GM23338 (cell line): ENCODE measurements around the gene MTIF2.

Experiments
- CREB1 ChIP-seq: fragments of 250-450 bp; sonication (Bioruptor Pico); IDR thresholded peaks from 2 replicates; pipeline ENCODE4 v1.5.0; 2020; ENCODE audit warnings: low read depth, mild to moderate bottlenecking, moderate library complexity
- ETS1 ChIP-seq: IDR thresholded peaks from 2 replicates; pipeline ENCODE4 v1.6.1; 2016; ENCODE audit warnings: antibody characterized with exemption
- EZH2 ChIP-seq: fragments of 200-600 bp; sonication (generic); IDR thresholded peaks from one replicate; pipeline ENCODE4 v1.8.0; 2017; ENCODE audit warnings: antibody characterized with exemption, mild to moderate bottlenecking, low read depth; ENCODE audit not compliant: unreplicated experiment
- JUNB ChIP-seq: IDR thresholded peaks from one replicate; pipeline ENCODE4 v1.6.1; 2016; ENCODE audit warnings: antibody characterized with exemption; ENCODE audit not compliant: unreplicated experiment
- POLR2AphosphoS5 ChIP-seq: IDR thresholded peaks from 2 replicates; pipeline ENCODE4 v1.6.1; 2016; ENCODE audit warnings: antibody characterized with exemption, low read depth
- TF ChIP-seq, protein P1 (sequence below), 2 experiments: fragments of 200-600 bp in 1 of 2; sonication (generic) in 1 of 2; conservative IDR thresholded peaks; 2 replicates each; pipeline versions ENCODE4 v1.5.1 to v1.6.1; 2016 to 2017; ENCODE audit warnings: antibody characterized with exemption in 2 of 2, low read depth in 2 of 2, mild to moderate bottlenecking in 2 of 2, moderate library complexity in 1 of 2

DNA sequence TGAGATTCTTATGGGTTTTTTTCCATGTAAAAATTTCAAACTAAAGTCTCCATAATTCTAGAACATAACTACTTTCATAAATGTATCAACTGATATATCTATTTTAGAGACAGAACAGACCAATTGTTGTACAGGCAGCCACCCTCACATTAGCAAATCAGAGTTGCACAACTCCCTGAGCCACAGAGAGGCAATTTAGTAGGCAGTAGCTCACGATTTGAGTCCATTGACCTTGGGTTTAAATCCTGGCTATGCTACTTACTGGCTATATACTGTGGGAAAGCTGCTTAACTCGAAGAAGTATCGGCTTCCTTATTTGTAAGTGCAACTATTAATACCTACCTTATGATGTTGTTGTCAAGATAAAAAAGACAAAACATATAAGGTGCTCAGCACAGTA is 16.2 kb downstream of the MTIF2 start:
- TF ChIP-seq POLR2AphosphoS5 (no peak), EZH2 (no peak), CREB1 (CRISPR knock-in tag) (no peak), JUNB (no peak), ETS1 (no peak)
- TF ChIP-seq, protein P1, sequence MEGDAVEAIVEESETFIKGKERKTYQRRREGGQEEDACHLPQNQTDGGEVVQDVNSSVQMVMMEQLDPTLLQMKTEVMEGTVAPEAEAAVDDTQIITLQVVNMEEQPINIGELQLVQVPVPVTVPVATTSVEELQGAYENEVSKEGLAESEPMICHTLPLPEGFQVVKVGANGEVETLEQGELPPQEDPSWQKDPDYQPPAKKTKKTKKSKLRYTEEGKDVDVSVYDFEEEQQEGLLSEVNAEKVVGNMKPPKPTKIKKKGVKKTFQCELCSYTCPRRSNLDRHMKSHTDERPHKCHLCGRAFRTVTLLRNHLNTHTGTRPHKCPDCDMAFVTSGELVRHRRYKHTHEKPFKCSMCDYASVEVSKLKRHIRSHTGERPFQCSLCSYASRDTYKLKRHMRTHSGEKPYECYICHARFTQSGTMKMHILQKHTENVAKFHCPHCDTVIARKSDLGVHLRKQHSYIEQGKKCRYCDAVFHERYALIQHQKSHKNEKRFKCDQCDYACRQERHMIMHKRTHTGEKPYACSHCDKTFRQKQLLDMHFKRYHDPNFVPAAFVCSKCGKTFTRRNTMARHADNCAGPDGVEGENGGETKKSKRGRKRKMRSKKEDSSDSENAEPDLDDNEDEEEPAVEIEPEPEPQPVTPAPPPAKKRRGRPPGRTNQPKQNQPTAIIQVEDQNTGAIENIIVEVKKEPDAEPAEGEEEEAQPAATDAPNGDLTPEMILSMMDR (conservative IDR thresholded peaks at IDR 0.05; ENCODE audit: low read depth in 2 of 2) = no peak
